SK-N-SH (cell line): ENCODE data around the gene CD28. TPM values are rescaled to one million over a fixed set of nuclear protein-coding genes. Genes with fewer than 3 reads are reported as not detected.

ENCODE experiments used
- CTCF ChIA-PET: fragments of 300-600, 350-600 bp; formaldehyde crosslinking; extraction: SDS; loops from one replicate; lab custom pipeline; 2021; lab: Yijun Ruan, JAX
- POLR2A ChIA-PET: fragments of 350-600 bp; sonication (Branson Sonifier 250); formaldehyde crosslinking; extraction: SDS; loops from one replicate; lab custom pipeline; 2020; ENCODE audit warnings: antibody characterized with exemption, inconsistent platforms; lab: Yijun Ruan, JAX
- DNase-seq: peaks from one replicate; pipeline ENCODE4 v3.0.0; 2012
- H2AFZ ChIP-seq: fragments of 200-600 bp; sonication (generic); 2 replicates; pipeline ENCODE4 v1.8.1; 2016; ENCODE audit warnings: antibody characterized with exemption, mild to moderate bottlenecking, low read depth
- H3F3A ChIP-seq: fragments of 200-600 bp; sonication (generic); replicated peaks from 2 replicates; pipeline ENCODE3; 2016; ENCODE audit warnings: antibody characterized with exemption, mild to moderate bottlenecking; ENCODE audit not compliant: insufficient read depth
- H3K27ac ChIP-seq, 2 experiments: fragments of 200-500 bp in 1 of 2; fragments of 200-600 bp in 1 of 2; sonication (Bioruptor generic) in 1 of 2; sonication (generic), shearing (Covaris generic) in 1 of 2; 2 replicates each; pipeline versions ENCODE4 v1.5.1 to v1.6.1; 2014 to 2016; ENCODE audit warnings: low read depth in 2 of 2, inconsistent platforms in 1 of 2, low read length in 1 of 2, mild to moderate bottlenecking in 1 of 2, mixed read lengths in 1 of 2
- H3K27me3 ChIP-seq: fragments of 200-600 bp; sonication (generic), shearing (Covaris generic); 2 replicates; pipeline ENCODE4 v1.6.1; 2016; ENCODE audit warnings: mixed run types; ENCODE audit not compliant: insufficient read depth
- H3K36me3 ChIP-seq, 2 experiments: fragments of 200-500 bp in 1 of 2; fragments of 200-600 bp in 1 of 2; sonication (Bioruptor generic) in 1 of 2; sonication (generic) in 1 of 2; replicated peaks in 1 of 2; 2 replicates each; pipeline versions ENCODE3 to v1.5.1; 2014 to 2016; ENCODE audit warnings: low read length in 1 of 2, mild to moderate bottlenecking in 1 of 2; ENCODE audit not compliant: insufficient read depth in 2 of 2, control insufficient read depth in 1 of 2
- H3K4me1 ChIP-seq, 2 experiments: fragments of 200-500 bp in 1 of 2; fragments of 200-600 bp in 1 of 2; sonication (Bioruptor generic) in 1 of 2; sonication (generic), shearing (Covaris generic) in 1 of 2; 2 replicates each; pipeline versions ENCODE4 v1.5.1 to v1.6.1; 2014 to 2016; ENCODE audit warnings: low read depth in 1 of 2, low read length in 1 of 2, mixed run types in 1 of 2; ENCODE audit not compliant: insufficient read depth in 2 of 2, control insufficient read depth in 1 of 2
- H3K4me2 ChIP-seq: fragments of 200-600 bp; sonication (generic), shearing (Covaris generic); 2 replicates; pipeline ENCODE4 v1.6.1; 2017; ENCODE audit warnings: mixed run types
- H3K4me3 ChIP-seq, 2 experiments: fragments of 200-500 bp in 1 of 2; fragments of 200-600 bp in 1 of 2; sonication (Bioruptor generic) in 1 of 2; sonication (generic), shearing (Covaris generic) in 1 of 2; 2 replicates each; pipeline versions ENCODE4 v1.5.1 to v1.8.1; 2014 to 2016; ENCODE audit warnings: low read depth in 2 of 2, inconsistent platforms in 1 of 2, low read length in 1 of 2, mild to moderate bottlenecking in 1 of 2, mixed read lengths in 1 of 2, moderate library complexity in 1 of 2
- H3K79me2 ChIP-seq: fragments of 200-600 bp; sonication (generic); 2 replicates; pipeline ENCODE4 v1.8.1; 2017; ENCODE audit warnings: mild to moderate bottlenecking; ENCODE audit not compliant: insufficient read depth
- H3K9ac ChIP-seq: fragments of 200-600 bp; sonication (generic); 2 replicates; pipeline ENCODE4 v1.6.1; 2017; ENCODE audit warnings: mixed run types
- H3K9me2 ChIP-seq: fragments of 200-600 bp; sonication (generic); 2 replicates; pipeline ENCODE4 v1.6.1; 2017; ENCODE audit warnings: mixed run types
- H3K9me3 ChIP-seq: fragments of 200-600 bp; sonication (generic); 2 replicates; pipeline ENCODE4 v1.6.1; 2017; ENCODE audit warnings: mixed run types, mild to moderate bottlenecking, moderate library complexity
- H4K20me1 ChIP-seq: fragments of 200-600 bp; sonication (generic); 2 replicates; pipeline ENCODE4 v1.6.1; 2017; ENCODE audit warnings: mild to moderate bottlenecking, mixed run types; ENCODE audit not compliant: insufficient read depth
- CTCF ChIP-seq: fragments of 200-600 bp; sonication (generic); IDR thresholded peaks from 2 replicates; pipeline ENCODE4 v1.6.1; 2017; ENCODE audit warnings: antibody characterized with exemption, mild to moderate bottlenecking, moderate library complexity
- ELF1 ChIP-seq: IDR thresholded peaks from 2 replicates; pipeline ENCODE4 v1.4.0; 2012
- MXI1 ChIP-seq: IDR thresholded peaks from 2 replicates; pipeline ENCODE4 v1.6.1; 2012; ENCODE audit warnings: mild to moderate bottlenecking, low read depth, low read length, improper control_type of control experiment
- NFIC ChIP-seq: IDR thresholded peaks from 2 replicates; pipeline ENCODE4 v1.4.0; 2012; ENCODE audit warnings: borderline replicate concordance
- POLR2AphosphoS5 ChIP-seq: IDR thresholded peaks from 2 replicates; pipeline ENCODE4 v1.6.1; 2012; ENCODE audit warnings: low read depth, low read length
- RXRA ChIP-seq: IDR thresholded peaks from 2 replicates; pipeline ENCODE4 v1.4.0; 2012; ENCODE audit warnings: low read depth, mild to moderate bottlenecking, borderline replicate concordance
- TCF12 ChIP-seq: IDR thresholded peaks from 2 replicates; pipeline ENCODE4 v1.4.0; 2012
- YY1 ChIP-seq: IDR thresholded peaks from 2 replicates; pipeline ENCODE4 v1.4.0; 2012; ENCODE audit warnings: low read depth, mild to moderate bottlenecking
- WGBS: methylation state at CpG from one replicate; pipeline ENCODE4 v1.1.6; 2017; ENCODE audit warnings: low lambda C conversion rate; 5-methylcytosine and 5-hydroxymethylcytosine counted together
- polyA plus RNA-seq, 3 experiments: library from polyadenylated mRNA; depleted of rRNA; stranded (reverse); fragments of >200 nt; gene quantifications; 2 replicates each; pipeline ENCODE4 v1.2.3, GENCODE V29; 2012
- TF ChIP-seq, protein P1 (sequence below): IDR thresholded peaks from 2 replicates; pipeline ENCODE4; 2012

Gene CD28
- polyA plus RNA-seq, 1 of the 3 experiments (the other 2 are of a cell fraction), result 0.05 TPM

- no peak overlapping the region for H3K4me2 ChIP-seq
These were observed 73.8 kb downstream of the CD28 start for GRCh38 chr2:203780231-203780630.

GRCh38 chr2:203781151-203781550 is 74.7 kb downstream of the CD28 start:
- DNase-seq, result no peak
- Histone ChIP-seq H3K36me3 (no peaks in the 10 kb centered on the region), H3K27ac (no peak overlapping the region), H3K27me3 (no peaks in the 10 kb centered on the region), H3K9ac (no peak overlapping the region), H3K4me2 (no peak overlapping the region), H2AFZ (no peak overlapping the region), H3F3A (peaks cover 6% of the 10 kb centered on the region), H3K79me2 (no peaks in the 10 kb centered on the region), H3K4me3 (no peak overlapping the region), H3K9me2 (no peaks in the 10 kb centered on the region), H3K4me1 (peaks cover 2 to 18% of the 10 kb centered on the region in 2 experiments), H3K9me3 (no peaks in the 10 kb centered on the region), H4K20me1 (no peaks in the 10 kb centered on the region)
- TF ChIP-seq MXI1 (no peak), ELF1 (no peak), RXRA (no peak), POLR2AphosphoS5 (no peak)
- TF ChIP-seq, protein P1, sequence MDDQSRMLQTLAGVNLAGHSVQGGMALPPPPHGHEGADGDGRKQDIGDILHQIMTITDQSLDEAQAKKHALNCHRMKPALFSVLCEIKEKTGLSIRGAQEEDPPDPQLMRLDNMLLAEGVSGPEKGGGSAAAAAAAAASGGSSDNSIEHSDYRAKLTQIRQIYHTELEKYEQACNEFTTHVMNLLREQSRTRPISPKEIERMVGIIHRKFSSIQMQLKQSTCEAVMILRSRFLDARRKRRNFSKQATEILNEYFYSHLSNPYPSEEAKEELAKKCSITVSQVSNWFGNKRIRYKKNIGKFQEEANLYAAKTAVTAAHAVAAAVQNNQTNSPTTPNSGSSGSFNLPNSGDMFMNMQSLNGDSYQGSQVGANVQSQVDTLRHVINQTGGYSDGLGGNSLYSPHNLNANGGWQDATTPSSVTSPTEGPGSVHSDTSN, result no peak
- CTCF ChIA-PET, result interaction anchor here (1.9 to 3.5 kb wide), 3 partner anchors 11 to 36 kb away, joined by 5 to 19 read pairs (median 10); no protein-coding TSS in a partner anchor
- 97% methylated on average over 2 of the region's 2 CpGs for WGBS
- POLR2A ChIA-PET, result no interaction called here

More at GRCh38 chr2:203780231-203780630, 73.8 kb downstream of the CD28 start:
- H4K20me1 ChIP-seq, result no peaks in the 10 kb centered on the region
- H3K36me3 ChIP-seq, result no peaks in the 10 kb centered on the region
- H2AFZ ChIP-seq, result no peak overlapping the region
- DNase-seq, result no peak
- TF ChIP-seq TCF12, result no peak
- no peak for TF ChIP-seq MXI1
- no peak for TF ChIP-seq YY1
- TF ChIP-seq CTCF, result no peak
- no peak for TF ChIP-seq NFIC
- TF ChIP-seq, protein P1, result no peak
- TF ChIP-seq, all 33 proteins: peak for 0
- no peak overlapping the region for H3K27ac ChIP-seq
- no peaks in the 10 kb centered on the region for H3K9me2 ChIP-seq
- H3K27me3 ChIP-seq, result no peaks in the 10 kb centered on the region
- H3K9me3 ChIP-seq, result no peaks in the 10 kb centered on the region
- no peak overlapping the region for H3K4me3 ChIP-seq
- peaks cover 2 to 25% of the 10 kb centered on the region in 2 experiments for H3K4me1 ChIP-seq
- no peaks in the 10 kb centered on the region for H3K79me2 ChIP-seq
- no peak overlapping the region for H3K9ac ChIP-seq
- ChIA-PET CTCF (interaction anchor here (1.9 kb wide), 1 partner anchor 36 kb away, joined by 5 read pairs; no protein-coding TSS in a partner anchor), POLR2A (no interaction called here)
- peaks cover 6% of the 10 kb centered on the region for H3F3A ChIP-seq
